DOHH2 (cell line): Measurements from ENCODE around the gene APOBEC3G.

Experiments
- EZH2phosphoT487 ChIP-seq: fragments of 200-600 bp; sonication (generic); IDR thresholded peaks from 2 replicates; pipeline ENCODE4 v1.6.1; 2017; ENCODE audit warnings: borderline replicate concordance, mild to moderate bottlenecking, antibody characterized with exemption, low read length, moderate library complexity, mixed read lengths
- TF ChIP-seq, protein P1 (sequence below): fragments of 200-600 bp; sonication (generic); IDR thresholded peaks from one replicate; pipeline ENCODE4 v1.5.1; 2014; ENCODE audit warnings: antibody characterized with exemption, mild to moderate bottlenecking, low read depth, low read length; ENCODE audit not compliant: poor library complexity, severe bottlenecking

DNA sequence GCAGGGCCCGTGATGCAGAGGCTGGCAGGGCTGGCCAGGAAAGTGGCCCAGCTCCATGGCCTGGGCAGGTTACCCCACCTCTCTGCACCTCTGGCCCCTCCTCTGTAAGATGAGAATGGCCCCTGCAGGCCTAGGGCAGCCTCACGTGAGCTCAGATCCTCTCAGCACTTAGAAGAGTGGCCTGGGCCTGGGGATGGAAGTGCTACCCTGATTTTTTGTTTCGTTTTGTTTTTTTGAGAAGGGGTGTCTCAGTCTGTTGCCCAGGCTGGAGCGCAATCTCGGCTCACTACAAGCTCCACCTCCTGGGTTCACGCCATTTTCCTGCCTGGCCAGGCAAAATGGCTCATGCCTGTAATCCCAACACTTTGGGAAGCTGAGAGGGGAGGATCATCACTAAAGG, 21.0 kb downstream of the APOBEC3G start:
- TF ChIP-seq, protein P1, sequence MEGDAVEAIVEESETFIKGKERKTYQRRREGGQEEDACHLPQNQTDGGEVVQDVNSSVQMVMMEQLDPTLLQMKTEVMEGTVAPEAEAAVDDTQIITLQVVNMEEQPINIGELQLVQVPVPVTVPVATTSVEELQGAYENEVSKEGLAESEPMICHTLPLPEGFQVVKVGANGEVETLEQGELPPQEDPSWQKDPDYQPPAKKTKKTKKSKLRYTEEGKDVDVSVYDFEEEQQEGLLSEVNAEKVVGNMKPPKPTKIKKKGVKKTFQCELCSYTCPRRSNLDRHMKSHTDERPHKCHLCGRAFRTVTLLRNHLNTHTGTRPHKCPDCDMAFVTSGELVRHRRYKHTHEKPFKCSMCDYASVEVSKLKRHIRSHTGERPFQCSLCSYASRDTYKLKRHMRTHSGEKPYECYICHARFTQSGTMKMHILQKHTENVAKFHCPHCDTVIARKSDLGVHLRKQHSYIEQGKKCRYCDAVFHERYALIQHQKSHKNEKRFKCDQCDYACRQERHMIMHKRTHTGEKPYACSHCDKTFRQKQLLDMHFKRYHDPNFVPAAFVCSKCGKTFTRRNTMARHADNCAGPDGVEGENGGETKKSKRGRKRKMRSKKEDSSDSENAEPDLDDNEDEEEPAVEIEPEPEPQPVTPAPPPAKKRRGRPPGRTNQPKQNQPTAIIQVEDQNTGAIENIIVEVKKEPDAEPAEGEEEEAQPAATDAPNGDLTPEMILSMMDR: no peak
- TF ChIP-seq EZH2phosphoT487: no peak
